Bone marrow (tissue), 2 donors: ENCODE measurements around the gene ANKRD24.
"Not testable (repeated sequence)": the region's sequence is repeated elsewhere in the genome, so short reads cannot be mapped to it uniquely, and the experiment has no call there.

Source experiments
- DNase-seq, 2 donors: peaks; one replicate each; lab custom pipeline; 2025; lab: John Stamatoyannopoulos, UW

The ANKRD24 gene

GRCh38 chr19:4197625-4198466 lies 15.4 kb downstream of the ANKRD24 start:
- no peak for DNase-seq

GRCh38 chr19:4198467-4199126 lies 16.1 kb downstream of the ANKRD24 start:
- DNase-seq: no peak

GRCh38 chr19:4199699-4200293 lies 17.3 kb downstream of the ANKRD24 start:
- DNase-seq: no peak

GRCh38 chr19:4200940-4201542 lies 18.6 kb downstream of the ANKRD24 start:
- DNase-seq: no peak

- no peak for DNase-seq
These were observed 19.3 kb downstream of the ANKRD24 start for GRCh38 chr19:4201798-4202197.

- DNase-seq: no peak
These were observed 24.5 kb downstream of the ANKRD24 start for GRCh38 chr19:4206818-4207484.

GRCh38 chr19:4208385-4209094 lies 26.1 kb downstream of the ANKRD24 start:
- DNase-seq: no peak

- no peak for DNase-seq
These were observed 27.8 kb downstream of the ANKRD24 start for GRCh38 chr19:4210166-4210731.

- no peak for DNase-seq
These were observed 30.6 kb downstream of the ANKRD24 start for GRCh38 chr19:4213116-4213515.

GRCh38 chr19:4215807-4216206 lies 33.3 kb downstream of the ANKRD24 start:
- no peak for DNase-seq

- DNase-seq: no peak
These were observed 34.4 kb downstream of the ANKRD24 start for GRCh38 chr19:4216846-4217245.

- DNase-seq: no peak
These were observed 35.2 kb downstream of the ANKRD24 start for GRCh38 chr19:4217429-4218264.

- DNase-seq: not testable (repeated sequence)
These were observed 36.0 kb downstream of the ANKRD24 start for GRCh38 chr19:4218523-4218922.

- no peak for DNase-seq
These were observed 37.7 kb downstream of the ANKRD24 start for GRCh38 chr19:4220188-4220587.

GRCh38 chr19:4224470-4224869 lies 42.0 kb downstream of the ANKRD24 start:
- DNase-seq: no peak

GRCh38 chr19:4225885-4226284 lies 43.4 kb downstream of the ANKRD24 start:
- DNase-seq: no peak

- no peak for DNase-seq
These were observed 45.3 kb downstream of the ANKRD24 start for GRCh38 chr19:4227771-4228170.

- no peak for DNase-seq
These were observed 46.3 kb downstream of the ANKRD24 start for GRCh38 chr19:4228765-4229178.

- peak; percentile 17 to 37 for DNase-seq
These were observed 46.9 kb downstream of the ANKRD24 start, which contains the start of gene EBI3 for GRCh38 chr19:4229179-4229931. Gene EBI3, plus strand, starts transcription at chr19:4229523. Its CDS starts 28 bp downstream, at chr19:4229551.
